GM12878 (cell line): ENCODE measurements around the gene SMIM28. TPM values are rescaled to one million over a fixed set of nuclear protein-coding genes. Genes with fewer than 3 reads are reported as not detected.

ENCODE experiments used
- ATAC-seq: fragments of 200-7000 bp; cut with Tn5 transposase; 3 replicates; pipeline ENCODE4 v1.9.1; 2020; ENCODE audit warnings: mild to moderate bottlenecking, moderate library complexity
- BruUV-seq: library from RNA; stranded (reverse); fragments of 400-500 nt; replicated peaks from 2 replicates; lab custom pipeline; 2021; lab: Mats Ljungman, UMichigan
- CTCF ChIA-PET: fragments of 300-600 bp; sonication (Branson Sonifier 250); formaldehyde crosslinking; extraction: SDS; loops from one replicate; lab custom pipeline; 2021; ENCODE audit warnings: inconsistent platforms; lab: Yijun Ruan, JAX
- POLR2A ChIA-PET: fragments of 350-600 bp; formaldehyde crosslinking; extraction: SDS; loops from one replicate; lab custom pipeline; 2021; ENCODE audit warnings: inconsistent platforms; lab: Charles Lee
- RAD21 ChIA-PET: fragments of 300-600 bp; sonication (Branson Sonifier 250); formaldehyde crosslinking; loops from one replicate; lab custom pipeline; 2023; ENCODE audit warnings: antibody characterized with exemption; ENCODE audit not compliant: unreplicated experiment; lab: Charles Lee
- SMC1A ChIA-PET: fragments of 300-600 bp; sonication (Branson Sonifier 250); formaldehyde crosslinking; loops from one replicate; lab custom pipeline; 2023; ENCODE audit not compliant: unreplicated experiment, uncharacterized antibody; lab: Charles Lee
- DNase-seq: peaks from one replicate; pipeline ENCODE4 v3.0.0-alpha.2; 2011; ENCODE audit warnings: low read depth, low spot score
- FAIRE-seq: peaks from 3 replicates; lab custom pipeline; 2011; peaks lifted over from hg19 to GRCh38; lab: Jason Lieb, UNC
- H2AFZ ChIP-seq: 2 replicates; pipeline ENCODE4 v1.6.0; 2011; ENCODE audit warnings: low read depth, low read length, control low read depth; ENCODE audit not compliant: control insufficient read depth
- H3K27ac ChIP-seq: 2 replicates; pipeline ENCODE4 v1.5.1; 2011; ENCODE audit warnings: control low read depth; ENCODE audit not compliant: control insufficient read depth, insufficient read depth
- H3K27me3 ChIP-seq, 2 experiments: replicated peaks in 1 of 2; 2 replicates each; pipeline versions ENCODE4 v1.6.0 to v1.6.1; 2011; ENCODE audit warnings: low read length in 1 of 2; ENCODE audit not compliant: control insufficient read depth in 2 of 2, insufficient read depth in 2 of 2
- H3K36me3 ChIP-seq, 2 experiments: 2 replicates each; pipeline ENCODE4 v1.5.1; 2011; ENCODE audit warnings: low read length in 1 of 2; ENCODE audit not compliant: control insufficient read depth in 2 of 2, insufficient read depth in 2 of 2
- H3K4me1 ChIP-seq: 2 replicates; pipeline ENCODE4 v1.6.1; 2011; ENCODE audit warnings: mild to moderate bottlenecking, low read length, moderate library complexity, mixed read lengths; ENCODE audit not compliant: control insufficient read depth, insufficient read depth
- H3K4me2 ChIP-seq: 2 replicates; pipeline ENCODE4 v1.6.0; 2011; ENCODE audit warnings: control low read depth; ENCODE audit not compliant: control insufficient read depth, insufficient read depth
- H3K4me3 ChIP-seq: fragments of 200-600 bp; sonication (generic); 2 replicates; pipeline ENCODE4 v1.5.1; 2016
- H3K79me2 ChIP-seq: 2 replicates; pipeline ENCODE4 v1.6.0; 2011; ENCODE audit warnings: low read length; ENCODE audit not compliant: control insufficient read depth, insufficient read depth
- H3K9ac ChIP-seq: 2 replicates; pipeline ENCODE4 v1.8.0; 2011; ENCODE audit warnings: low read length, control low read depth, mixed read lengths; ENCODE audit not compliant: control insufficient read depth, insufficient read depth
- H3K9me3 ChIP-seq: replicated peaks from 3 replicates; pipeline ENCODE4 v1.5.1; 2011; ENCODE audit warnings: mild to moderate bottlenecking, low read length; ENCODE audit not compliant: control insufficient read depth, insufficient read depth
- H4K20me1 ChIP-seq: 2 replicates; pipeline ENCODE4 v1.6.0; 2011; ENCODE audit not compliant: control insufficient read depth, insufficient read depth
- ASH2L ChIP-seq: fragments of 300-600, 200-600 bp; sonication (generic); IDR thresholded peaks from 2 replicates; pipeline ENCODE4 v1.6.1; 2017; ENCODE audit warnings: low read depth, mild to moderate bottlenecking, borderline replicate concordance
- BACH1 ChIP-seq: fragments of 450-650 bp; IDR thresholded peaks from 2 replicates; pipeline ENCODE4 v1.6.1; 2017; ENCODE audit warnings: mild to moderate bottlenecking, borderline replicate concordance
- CTCF ChIP-seq, 3 experiments: IDR thresholded peaks in 2 of 3; conservative IDR thresholded peaks in 1 of 3; 2 replicates each; pipeline ENCODE4 v1.5.1; 2011; ENCODE audit warnings: low read depth in 3 of 3, low read length in 3 of 3, mild to moderate bottlenecking in 3 of 3, control low read depth in 2 of 3, moderate library complexity in 2 of 3, inconsistent platforms in 1 of 3, mixed read lengths in 1 of 3; ENCODE audit not compliant: control insufficient read depth in 2 of 3, insufficient read depth in 1 of 3; ENCODE audit errors: extremely low read depth in 1 of 3
- EED ChIP-seq: sonication (generic); IDR thresholded peaks from 2 replicates; pipeline ENCODE4 v1.6.1; 2016; ENCODE audit warnings: antibody characterized with exemption, low read depth
- EZH2 ChIP-seq: IDR thresholded peaks from 2 replicates; pipeline ENCODE4 v1.6.1; 2012; ENCODE audit warnings: low read depth, mild to moderate bottlenecking, control low read depth, inconsistent platforms, low read length, borderline replicate concordance; ENCODE audit not compliant: control insufficient read depth
- JUND ChIP-seq: IDR thresholded peaks from 2 replicates; pipeline ENCODE4 v1.6.1; 2012; ENCODE audit warnings: low read depth, mild to moderate bottlenecking, low read length, improper control_type of control experiment, moderate library complexity
- SMARCA5 ChIP-seq: fragments of 450-650 bp; IDR thresholded peaks from 2 replicates; pipeline ENCODE4 v1.6.1; 2017; ENCODE audit warnings: mild to moderate bottlenecking
- ZBTB33 ChIP-seq: fragments of 450-650 bp; IDR thresholded peaks from 2 replicates; pipeline ENCODE4 v1.6.1; 2017; ENCODE audit warnings: mild to moderate bottlenecking
- WGBS: methylation state at CpG from one replicate; pipeline ENCODE4 v1.1.6; 2016; ENCODE audit warnings: low lambda C conversion rate; ENCODE audit not compliant: insufficient replicate concordance, insufficient coverage; ENCODE audit errors: missing lambda C conversion rate; 5-methylcytosine and 5-hydroxymethylcytosine counted together
- in situ Hi-C: fragments of 300-500 bp; cut with MboI; formaldehyde crosslinking; loops from 9 replicates; pipeline ENCODE4 v1.14.3; 2018; ENCODE audit warnings: mixed read lengths
- intact Hi-C: fragments of 100-400 bp; cut with micrococcal nuclease; formaldehyde crosslinking; loops from one replicate; pipeline ENCODE4 v1.14.2; 2022; ENCODE audit not compliant: unreplicated experiment
- polyA plus RNA-seq, 11 experiments: library from polyadenylated mRNA; depleted of rRNA in 4 of 11; unstranded in 6 of 11; stranded (reverse) in 5 of 11; fragments of >200 nt; fragmentation: Nextera tagmentation in 4 of 11; fragmentation: Illumina TruSeq in 1 of 11; extraction: Ambion mirVana in 4 of 11; extraction: Trizol in 1 of 11; gene quantifications; 1 replicate in 1 of 11; 2 replicates in 10 of 11; pipeline versions ENCODE4 v1.2.1 to v1.2.3, GENCODE V29; 2011 to 2016; ENCODE audit warnings: inconsistent platforms in 2 of 11, missing spikeins in 2 of 11, low read depth in 1 of 11
- total RNA-seq, 4 experiments: library from RNA; depleted of rRNA in 3 of 4; stranded (reverse); fragments of >200 nt in 3 of 4; fragmentation: Illumina TruSeq in 1 of 4; extraction: Trizol in 1 of 4; gene quantifications; 2 replicates each; pipeline versions ENCODE4 v1.2.1 to v1.2.3, GENCODE V29; 2013 to 2021

SMIM28 gene
- total and polyA plus RNA-seq, 10 of the 15 experiments (the other 5 are each of a cell fraction or from before 2014, with no cell fraction given) = not detected

- SMC1A ChIA-PET = interaction anchor here (0.6 to 10.0 kb wide), 12 partner anchors 16 to 335 kb away, joined by 3 to 234 read pairs (median 12); partner anchors contain the start of gene NHSL1
- in situ Hi-C loops (loop anchor here (5.0 kb wide), 2 partner anchors 82 to 332 kb away; no protein-coding TSS in a partner anchor), intact Hi-C loops (no loop called here)
- no peak overlapping the region for H2AFZ ChIP-seq
- H3K4me3 ChIP-seq = no peak overlapping the region
- CTCF ChIA-PET = interaction anchor here (0.9 to 17.0 kb wide), 19 partner anchors 10 to 425 kb away, joined by 3 to 387 read pairs (median 4); no protein-coding TSS in a partner anchor
- H3K27me3 ChIP-seq = no peaks in the 10 kb centered on the region
- no peak for FAIRE-seq
- POLR2A ChIA-PET = interaction anchor here (1.3 kb wide), 1 partner anchor 25 kb away, joined by 3 read pairs; no protein-coding TSS in a partner anchor
- no peak overlapping the region for H3K27ac ChIP-seq
- no peak for TF ChIP-seq EED
- H3K4me2 ChIP-seq = no peak overlapping the region
- RAD21 ChIA-PET = interaction anchor here (0.6 to 9.4 kb wide), 13 partner anchors 21 to 350 kb away, joined by 3 to 202 read pairs (median 3); partner anchors contain the start of genes HEBP2 and NHSL1
- no peaks in the 10 kb centered on the region for H3K9me3 ChIP-seq
- BruUV-seq = no TSS peak
- no peak for DNase-seq
- WGBS = 61% methylated on average over 29 of the region's 29 CpGs
- peaks cover 0 to 9% of the 10 kb centered on the region in 2 experiments; a peak in 2 of 4 replicates for H3K36me3 ChIP-seq
- H4K20me1 ChIP-seq = no peaks in the 10 kb centered on the region
- H3K4me1 ChIP-seq = no peaks in the 10 kb centered on the region
- no peaks in the 10 kb centered on the region for H3K79me2 ChIP-seq
- no peak overlapping the region for H3K9ac ChIP-seq
- ATAC-seq = no peak
Measured at GRCh38 chr6:138430361-138431145, 52.8 kb downstream of the SMIM28 start.

GRCh38 chr6:138431256-138432062 lies 53.8 kb downstream of the SMIM28 start:
- ChIA-PET SMC1A (interaction anchor here (0.6 to 10.0 kb wide), 6 partner anchors 15 to 140 kb away, joined by 3 to 234 read pairs (median 12); partner anchors contain the start of gene NHSL1), RAD21 (interaction anchor here (0.6 to 9.4 kb wide), 4 partner anchors 28 to 349 kb away, joined by 3 to 202 read pairs (median 13); partner anchors contain the start of genes HEBP2 and NHSL1), POLR2A (interaction anchor here (0.8 kb wide), 1 partner anchor 78 kb away, joined by 3 read pairs; no protein-coding TSS in a partner anchor), CTCF (interaction anchor here (1.0 to 17.0 kb wide), 4 partner anchors 15 to 334 kb away, joined by 3 to 387 read pairs (median 4); no protein-coding TSS in a partner anchor)
- 42% methylated on average over 16 of the region's 19 CpGs for WGBS
- Histone ChIP-seq H3K9ac (no peak overlapping the region), H2AFZ (no peak overlapping the region), H4K20me1 (no peaks in the 10 kb centered on the region), H3K27ac (no peak overlapping the region), H3K4me2 (no peak overlapping the region), H3K9me3 (no peaks in the 10 kb centered on the region), H3K4me3 (no peak overlapping the region), H3K4me1 (no peaks in the 10 kb centered on the region), H3K79me2 (no peaks in the 10 kb centered on the region), H3K27me3 (no peaks in the 10 kb centered on the region), H3K36me3 (peaks cover 0 to 9% of the 10 kb centered on the region in 2 experiments; a peak in 2 of 4 replicates)
- no TSS peak for BruUV-seq
- intact Hi-C loops = no loop called here
- FAIRE-seq (no peak), DNase-seq (no peak), ATAC-seq (no peak)
- in situ Hi-C loops = loop anchor here (5.0 kb wide), 2 partner anchors 81 to 331 kb away; no protein-coding TSS in a partner anchor
- TF ChIP-seq BACH1 (no peak), EZH2 (no peak), ASH2L (no peak), ZBTB33 (no peak), CTCF (IDR thresholded peaks at IDR 0.05 in 2 of 3, conservative IDR thresholded peaks at IDR 0.05 in 1 of 3; ENCODE audit: control insufficient read depth in 2 of 3, extremely low read depth in 1 of 3, insufficient read depth in 1 of 3, low read depth in 3 of 3, low read length in 3 of 3) (no peak), JUND (no peak), SMARCA5 (no peak)
